Mammary epithelial cell (primary cell): ENCODE results near the gene STXBP4.

ENCODE experiments used
- EZH2 ChIP-seq: IDR thresholded peaks from 2 replicates; pipeline ENCODE4 v1.6.1; 2012; ENCODE audit warnings: low read length, inconsistent platforms, borderline replicate concordance
- TF ChIP-seq, protein P1 (sequence below), 2 donors: IDR thresholded peaks in 1 of 2; conservative IDR thresholded peaks in 1 of 2; 2 replicates each; pipeline ENCODE4 v1.5.1; 2011 to 2012; ENCODE audit warnings: inconsistent platforms in 2 of 2, low read length in 2 of 2, mild to moderate bottlenecking in 2 of 2, control low read depth in 1 of 2, low read depth in 1 of 2; ENCODE audit not compliant: insufficient read depth in 1 of 2; ENCODE audit errors: extremely low read depth in 1 of 2

DNA sequence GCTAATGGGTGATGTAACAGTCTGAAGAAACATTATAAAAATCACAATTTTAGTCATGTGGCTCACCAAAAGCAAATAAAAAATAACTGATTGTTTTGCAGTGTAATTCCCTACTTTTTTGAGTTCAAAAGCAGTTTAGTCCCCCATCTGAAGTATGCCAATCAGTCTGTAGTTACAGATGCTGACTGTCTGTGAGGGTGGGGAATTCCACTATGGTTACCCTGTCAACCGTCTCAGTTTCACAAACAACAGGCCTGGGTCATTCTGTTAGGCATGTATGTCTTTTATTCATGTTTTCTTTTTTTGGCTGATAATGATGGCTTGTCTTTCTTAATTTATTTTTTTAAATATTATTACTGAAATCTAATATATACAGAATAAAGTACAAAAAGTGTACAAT, 69.3 kb downstream of the STXBP4 start:
- TF ChIP-seq, protein P1, sequence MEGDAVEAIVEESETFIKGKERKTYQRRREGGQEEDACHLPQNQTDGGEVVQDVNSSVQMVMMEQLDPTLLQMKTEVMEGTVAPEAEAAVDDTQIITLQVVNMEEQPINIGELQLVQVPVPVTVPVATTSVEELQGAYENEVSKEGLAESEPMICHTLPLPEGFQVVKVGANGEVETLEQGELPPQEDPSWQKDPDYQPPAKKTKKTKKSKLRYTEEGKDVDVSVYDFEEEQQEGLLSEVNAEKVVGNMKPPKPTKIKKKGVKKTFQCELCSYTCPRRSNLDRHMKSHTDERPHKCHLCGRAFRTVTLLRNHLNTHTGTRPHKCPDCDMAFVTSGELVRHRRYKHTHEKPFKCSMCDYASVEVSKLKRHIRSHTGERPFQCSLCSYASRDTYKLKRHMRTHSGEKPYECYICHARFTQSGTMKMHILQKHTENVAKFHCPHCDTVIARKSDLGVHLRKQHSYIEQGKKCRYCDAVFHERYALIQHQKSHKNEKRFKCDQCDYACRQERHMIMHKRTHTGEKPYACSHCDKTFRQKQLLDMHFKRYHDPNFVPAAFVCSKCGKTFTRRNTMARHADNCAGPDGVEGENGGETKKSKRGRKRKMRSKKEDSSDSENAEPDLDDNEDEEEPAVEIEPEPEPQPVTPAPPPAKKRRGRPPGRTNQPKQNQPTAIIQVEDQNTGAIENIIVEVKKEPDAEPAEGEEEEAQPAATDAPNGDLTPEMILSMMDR (conservative IDR thresholded peaks at IDR 0.05 in 1 of 2, IDR thresholded peaks at IDR 0.05 in 1 of 2; ENCODE audit: extremely low read depth in 1 of 2, insufficient read depth in 1 of 2, low read depth in 1 of 2, low read length in 2 of 2), result no peak
- TF ChIP-seq EZH2, result no peak
